GM04503 (cell line): ENCODE measurements around the gene ASAP3.

Experiments used
- DNase-seq: peaks from one replicate; pipeline ENCODE4 v3.0.0-alpha.2; 2012; ENCODE audit warnings: low read depth

Gene ASAP3

DNA sequence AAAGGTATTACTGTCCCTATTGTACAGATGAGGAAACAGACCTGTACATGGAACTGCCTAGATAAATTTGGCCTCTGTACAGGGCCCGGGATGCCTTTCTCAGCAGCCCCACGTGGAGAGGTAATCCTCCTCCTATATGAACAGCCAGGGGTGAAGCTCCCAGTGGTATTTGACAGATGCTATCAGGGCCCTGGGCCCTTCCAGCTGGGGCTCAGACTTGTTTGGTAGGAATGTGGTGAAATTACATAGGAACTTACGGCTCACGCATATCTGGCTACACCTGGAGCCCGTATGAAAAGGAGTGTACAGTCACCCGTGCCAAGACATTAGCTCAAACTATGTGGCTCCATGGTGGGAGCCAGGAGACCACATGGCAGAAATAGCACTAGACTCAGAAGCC, 34.7 kb downstream of the ASAP3 start:
- no peak for DNase-seq

DNA sequence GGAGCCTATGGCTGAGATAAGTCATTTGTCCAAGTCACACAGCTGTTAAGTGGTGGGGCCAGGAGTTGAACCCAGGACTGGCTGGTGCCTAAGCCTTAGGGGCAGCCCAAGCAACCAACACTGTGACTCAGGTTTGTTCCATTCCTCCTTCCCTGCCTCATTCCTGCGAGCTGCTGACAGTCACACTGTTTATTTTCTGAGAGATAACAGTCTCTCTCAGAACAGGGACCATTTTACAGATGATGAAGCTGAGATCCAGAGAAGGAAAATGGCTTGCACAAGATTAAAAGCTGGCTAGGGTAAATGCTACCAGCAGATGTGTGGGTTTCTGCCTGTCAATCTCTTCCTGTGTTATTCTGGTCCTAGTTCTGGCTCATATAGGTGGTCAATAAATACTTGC, 35.1 kb downstream of the ASAP3 start:
- DNase-seq = no peak

- DNase-seq = no peak
These were observed 37.2 kb downstream of the ASAP3 start for GRCh38 chr1:23446661-23447310.

DNA sequence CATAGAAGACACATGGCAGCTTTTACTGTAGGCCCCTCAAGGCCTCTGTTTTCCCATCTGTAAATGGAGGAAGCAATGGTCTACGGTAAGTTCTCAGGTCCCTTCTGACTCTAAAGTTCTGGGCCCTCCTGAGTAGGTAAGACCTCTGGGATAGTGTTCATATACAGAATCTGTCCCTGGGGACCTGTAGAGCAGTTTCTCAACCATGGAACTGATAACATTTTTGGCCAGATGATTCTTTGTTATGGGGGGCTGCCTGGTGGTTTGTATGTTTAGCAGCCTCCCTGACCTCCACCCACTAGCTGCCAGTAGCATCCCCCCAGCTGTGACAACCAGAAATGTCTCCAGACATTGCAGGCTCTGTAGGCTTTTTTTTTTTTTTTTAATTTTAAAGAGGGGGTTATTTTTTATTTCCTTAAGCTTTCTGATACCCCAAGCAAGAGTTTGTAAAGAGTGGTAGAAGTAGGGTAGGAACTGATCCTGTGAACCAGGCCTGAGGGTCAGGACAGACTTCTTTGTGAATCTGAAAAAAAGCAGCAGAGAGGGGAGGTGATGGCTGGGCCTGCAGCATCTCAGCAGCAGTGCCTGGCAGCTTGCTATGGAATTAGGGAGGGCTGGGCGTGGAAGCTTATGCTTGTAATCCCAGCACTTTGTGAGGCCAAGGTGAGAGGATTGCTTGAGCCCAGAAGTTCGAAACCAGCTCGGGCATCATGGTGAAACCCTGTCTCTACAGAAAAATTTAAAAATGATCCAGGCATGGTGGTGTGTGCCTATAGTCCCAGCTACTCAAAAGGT, 39.2 kb downstream of the ASAP3 start:
- no peak for DNase-seq

DNA sequence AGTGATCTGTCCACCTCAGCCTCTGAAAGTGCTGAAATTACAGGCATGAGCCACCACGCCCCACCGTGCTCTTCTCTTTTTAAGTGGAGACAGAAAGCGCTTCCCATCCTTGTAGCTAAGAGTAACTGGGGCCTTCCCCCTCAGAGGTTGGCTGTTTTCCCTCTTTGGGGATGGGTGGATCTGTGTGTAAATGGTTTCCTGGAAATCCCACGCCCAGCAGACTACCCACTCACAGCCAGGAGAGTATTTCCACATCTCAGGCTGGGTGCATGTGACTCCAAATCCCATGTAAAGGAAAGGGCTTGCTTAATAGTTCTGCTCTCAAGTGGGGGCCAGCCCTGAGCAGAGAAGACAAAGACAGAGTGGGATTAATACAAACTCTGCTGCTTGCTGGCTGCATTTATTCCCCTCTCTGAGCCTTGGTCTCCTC, 39.9 kb downstream of the ASAP3 start:
- DNase-seq = peak; percentile 78

DNA sequence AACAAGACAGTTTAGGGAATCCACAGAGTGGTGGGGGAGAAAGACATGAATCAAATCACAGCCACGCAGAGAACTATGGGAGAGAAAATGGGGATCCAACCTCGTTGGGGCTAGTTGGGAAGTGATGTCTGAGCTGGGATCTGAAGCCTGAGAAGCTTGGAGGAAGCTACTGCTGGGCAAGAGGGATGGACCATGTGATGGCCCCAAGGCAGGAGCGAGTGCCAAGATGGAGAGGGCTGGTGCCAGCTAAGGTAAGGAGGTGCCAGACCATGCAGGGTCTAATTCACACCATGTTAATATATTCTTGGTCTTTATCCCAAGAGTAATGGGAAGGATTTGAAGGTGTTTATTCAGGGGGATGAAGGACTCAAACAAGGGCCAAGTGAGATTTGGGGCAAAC, 41.2 kb downstream of the ASAP3 start:
- no peak for DNase-seq

GRCh38 chr1:23441446-23442148, 42.4 kb downstream of the ASAP3 start:
- DNase-seq = no peak

- no peak for DNase-seq
These were observed 45.4 kb downstream of the ASAP3 start for GRCh38 chr1:23438545-23438944.

GRCh38 chr1:23437355-23437664, 46.7 kb downstream of the ASAP3 start:
- DNase-seq = no peak

DNA sequence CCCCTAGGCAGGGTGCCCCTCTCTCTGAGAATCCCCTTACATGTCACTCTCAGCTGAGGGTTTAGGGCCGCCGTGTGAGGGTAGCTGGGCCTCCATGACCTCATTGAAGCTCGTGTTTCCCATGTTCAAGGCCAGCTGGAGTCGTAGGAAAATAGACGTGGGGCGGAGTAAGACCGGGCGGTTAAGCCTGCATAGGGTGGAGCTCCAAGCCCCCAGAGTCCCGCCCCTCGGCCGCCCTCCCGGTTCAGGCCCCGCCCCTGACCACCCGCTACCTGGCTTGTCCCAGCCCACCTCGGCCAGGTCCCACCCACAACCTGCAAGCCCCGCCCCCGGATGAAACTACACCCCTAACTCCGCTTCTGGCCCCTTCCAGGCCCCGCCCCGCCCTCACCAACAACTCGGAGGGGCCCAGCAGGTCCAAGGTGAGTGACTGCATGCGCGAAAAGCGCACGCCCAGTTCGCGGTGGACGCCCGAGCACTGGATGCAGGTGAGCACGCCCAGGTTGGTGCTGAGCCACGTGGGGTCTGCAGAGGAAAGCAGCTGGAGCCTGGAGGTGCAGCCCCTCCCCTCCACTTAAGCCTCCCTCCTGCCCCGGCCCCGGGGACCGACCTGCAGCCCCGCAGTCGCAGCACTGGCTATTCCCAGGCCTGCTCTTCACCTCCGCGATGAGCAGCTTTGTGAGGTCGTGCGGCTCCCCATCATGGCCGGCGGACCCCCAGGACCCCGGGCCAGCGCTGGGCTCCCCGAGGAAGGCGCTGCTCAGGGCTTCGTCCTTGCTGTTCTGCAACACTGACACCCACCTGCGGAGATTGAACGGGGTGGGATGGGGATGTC, 47.2 kb downstream of the ASAP3 start:
- no peak for DNase-seq

GRCh38 chr1:23434260-23434775, 49.7 kb downstream of the ASAP3 start:
- DNase-seq = no peak

GRCh38 chr1:23433122-23433521, 50.9 kb downstream of the ASAP3 start:
- DNase-seq = no peak

DNA sequence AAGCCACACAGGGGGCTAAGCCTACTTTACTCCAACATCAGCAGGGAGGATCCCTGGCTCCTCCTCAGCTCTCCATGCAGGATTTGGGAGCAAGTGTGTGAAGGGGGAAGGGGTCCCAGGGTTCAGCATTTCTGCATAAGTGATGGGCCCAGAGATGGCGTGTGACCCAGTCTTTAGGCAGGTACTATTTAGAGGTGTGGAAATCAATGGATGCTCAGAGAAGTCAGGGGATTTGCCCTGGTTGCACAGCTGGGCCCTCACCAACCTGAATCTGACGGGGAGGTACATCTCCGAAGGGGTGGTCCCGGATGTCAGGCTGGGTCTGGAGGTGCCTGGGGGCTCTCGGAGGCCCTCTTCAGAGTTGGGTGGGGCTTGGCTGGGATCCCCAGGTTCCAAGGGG, 52.5 kb downstream of the ASAP3 start:
- no peak for DNase-seq

- no peak for DNase-seq
These were observed 53.2 kb downstream of the ASAP3 start for GRCh38 chr1:23430803-23431202.

- DNase-seq = no peak
These were observed 55.7 kb downstream of the ASAP3 start for GRCh38 chr1:23428136-23428905.

DNA sequence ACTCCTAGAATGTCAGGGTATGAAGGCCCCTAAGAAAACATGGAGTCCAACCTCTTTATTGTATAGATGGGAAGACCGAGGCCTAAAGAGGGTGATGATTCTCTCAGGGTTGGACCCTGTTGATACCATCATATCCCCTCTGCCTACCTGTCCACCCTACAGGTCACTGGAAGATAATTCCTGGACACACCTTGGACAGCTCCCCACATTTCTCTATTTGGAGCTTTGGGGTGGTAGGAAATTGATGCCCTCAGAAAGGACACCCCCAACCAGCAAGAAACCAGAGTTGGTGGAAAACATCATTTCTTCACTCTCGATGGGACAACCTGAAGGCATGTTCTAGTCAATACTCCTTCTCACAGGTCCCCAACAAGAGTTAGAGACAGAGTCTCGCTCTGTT, 56.4 kb downstream of the ASAP3 start:
- DNase-seq = no peak

DNA sequence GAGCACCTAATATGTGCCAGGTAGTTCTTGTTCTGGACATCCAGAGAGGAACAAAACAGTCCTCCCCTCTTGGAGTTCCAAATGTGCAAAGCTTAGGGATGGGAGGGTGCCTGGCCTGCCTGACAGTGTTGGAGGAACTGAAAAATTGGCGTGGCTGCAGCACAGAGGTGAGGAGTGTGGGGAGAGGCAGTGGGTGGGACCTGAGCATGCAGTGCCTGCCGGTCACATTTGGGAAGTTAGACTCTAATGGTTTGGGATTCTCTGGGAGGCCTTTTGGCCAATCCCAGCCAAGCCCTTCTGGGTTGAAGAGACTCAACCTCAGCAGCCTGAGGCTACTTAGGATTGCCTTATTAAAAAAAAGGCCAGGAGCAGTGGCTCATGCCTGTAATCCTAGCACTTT, 57.2 kb downstream of the ASAP3 start:
- DNase-seq = no peak

GRCh38 chr1:23425193-23425494, 58.8 kb downstream of the ASAP3 start:
- no peak for DNase-seq

DNA sequence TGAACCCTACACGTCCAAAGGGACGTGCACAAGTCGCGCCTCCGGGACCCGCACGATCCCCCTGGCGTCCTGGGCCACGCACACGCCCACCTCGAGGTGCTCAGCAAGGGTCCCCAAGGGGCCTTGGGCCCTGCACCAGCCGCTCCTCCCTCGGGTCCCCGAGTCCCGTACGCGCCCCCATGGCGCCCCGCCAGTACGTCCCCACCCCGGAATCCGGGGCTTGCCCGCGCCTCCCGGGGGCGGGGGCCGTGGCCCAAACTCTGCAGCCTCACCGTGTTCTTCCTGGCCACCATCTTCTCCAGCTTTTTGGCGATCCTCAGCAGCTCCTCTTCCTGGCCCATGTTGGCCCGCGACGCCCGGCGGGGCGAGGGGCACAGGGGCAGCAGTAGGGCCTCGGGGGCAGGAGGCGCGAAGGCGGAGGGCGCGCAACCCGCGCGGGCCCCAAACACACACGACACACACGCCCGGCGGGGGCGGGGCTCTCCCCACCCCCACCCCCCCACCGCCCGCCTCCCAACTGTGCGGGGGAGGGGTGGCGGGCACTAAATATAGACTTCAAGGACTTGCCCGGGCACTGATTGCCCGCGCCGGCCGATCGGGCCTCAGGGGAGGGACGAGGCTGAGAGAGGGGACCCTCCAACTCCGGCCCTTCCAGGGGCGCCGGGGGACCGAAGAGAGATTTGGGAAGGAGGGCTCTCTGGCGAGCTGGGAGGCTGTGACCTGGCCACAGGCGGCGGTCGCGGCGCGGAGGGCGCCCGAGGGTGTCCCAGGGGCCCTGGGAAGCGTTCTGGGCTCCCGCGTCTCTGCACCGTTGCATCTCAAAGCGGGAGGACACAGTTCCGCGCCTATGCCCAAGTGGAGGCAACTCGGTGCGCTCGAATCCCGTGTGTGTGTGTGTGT, 59.4 kb downstream of the ASAP3 start, which contains the start of gene TCEA3:
TCEA3 (minus strand) TSS at position 456 of the 900 bp plus-strand sequence; CDS start at position 341, 115 bp downstream.
- no peak for DNase-seq
